ENCODE results near the gene ABHD16A. TPM values are rescaled to one million over a fixed set of nuclear protein-coding genes. Genes with fewer than 3 reads are reported as not detected.

ABHD16A gene
- total RNA-seq, 2 donors from 2014 or later, result 57.8 to 75.1 TPM

- no peaks in the 10 kb centered on the region for H3K9me3 ChIP-seq (ENCODE audit: control insufficient read depth, low read length, poor library complexity, severe bottlenecking)
- H3K36me3 Mint-ChIP-seq (ENCODE audit: low read depth), result peaks cover 8% of the 10 kb centered on the region
- H3K27me3 Mint-ChIP-seq, result no peaks in the 10 kb centered on the region
- ATAC-seq, result no peak
- no peak for DNase-seq
- peaks cover 62% of the 10 kb centered on the region for H3K4me1 Mint-ChIP-seq
- H3K4me3 Mint-ChIP-seq, result peak overlapping the region; percentile 99
- H3K27ac Mint-ChIP-seq, result peak overlapping the region; percentile 96
Measured at GRCh38 chr6:31737315-31737990, 34.3 kb upstream of the ABHD16A start.

- Mint-ChIP-seq H3K4me3 (peak overlapping the region; percentile 99), H3K4me1 (peaks cover 62% of the 10 kb centered on the region), H3K36me3 (ENCODE audit: low read depth) (peaks cover 8% of the 10 kb centered on the region), H3K27ac (peak overlapping the region; percentile 96), H3K27me3 (no peaks in the 10 kb centered on the region)
- no peak for ATAC-seq
- no peak for DNase-seq
- H3K9me3 ChIP-seq (ENCODE audit: control insufficient read depth, low read length, poor library complexity, severe bottlenecking), result no peaks in the 10 kb centered on the region
Measured at GRCh38 chr6:31736768-31737314, 33.7 kb upstream of the ABHD16A start.

GRCh38 chr6:31736021-31736767 lies 33.1 kb upstream of the ABHD16A start, which contains the start of gene CLIC1:
Gene CLIC1, minus strand, starts transcription at chr6:31736530. Its CDS starts 230 bp downstream, at chr6:31736300.
- peaks cover 62% of the 10 kb centered on the region for H3K4me1 Mint-ChIP-seq
- ATAC-seq (peak; percentile 16), DNase-seq (peak in 2 of 3 donors; percentile 62 to 65)
- peaks cover 8% of the 10 kb centered on the region for H3K36me3 Mint-ChIP-seq (ENCODE audit: low read depth)
- H3K27me3 Mint-ChIP-seq, result no peaks in the 10 kb centered on the region
- H3K4me3 Mint-ChIP-seq, result peak within 1 kb of the TSS; percentile 99
- H3K9me3 ChIP-seq (ENCODE audit: control insufficient read depth, low read length, poor library complexity, severe bottlenecking), result no peaks in the 10 kb centered on the region
- peak within 1 kb of the TSS; percentile 96 for H3K27ac Mint-ChIP-seq

GRCh38 chr6:31734821-31735406 lies 31.8 kb upstream of the ABHD16A start:
- Mint-ChIP-seq H3K4me1 (peaks cover 60% of the 10 kb centered on the region), H3K27ac (peak overlapping the region; percentile 96), H3K27me3 (no peaks in the 10 kb centered on the region), H3K36me3 (ENCODE audit: low read depth) (peaks cover 11% of the 10 kb centered on the region), H3K4me3 (peak overlapping the region; percentile 99)
- no peaks in the 10 kb centered on the region for H3K9me3 ChIP-seq (ENCODE audit: control insufficient read depth, low read length, poor library complexity, severe bottlenecking)
- ATAC-seq (peak; percentile 19), DNase-seq (peak in 1 of 3 donors; percentile 47)

GRCh38 chr6:31734247-31734820 lies 31.2 kb upstream of the ABHD16A start:
- Mint-ChIP-seq H3K27me3 (no peaks in the 10 kb centered on the region), H3K27ac (peak overlapping the region; percentile 96), H3K36me3 (ENCODE audit: low read depth) (peaks cover 11% of the 10 kb centered on the region), H3K4me3 (peak overlapping the region; percentile 99), H3K4me1 (peaks cover 57% of the 10 kb centered on the region)
- H3K9me3 ChIP-seq (ENCODE audit: control insufficient read depth, low read length, poor library complexity, severe bottlenecking), result no peaks in the 10 kb centered on the region
- ATAC-seq (no peak), DNase-seq (peak in 1 of 3 donors; percentile 31)

- ATAC-seq (no peak), DNase-seq (no peak)
- Mint-ChIP-seq H3K4me1 (peaks cover 55% of the 10 kb centered on the region), H3K27me3 (no peaks in the 10 kb centered on the region), H3K27ac (peak overlapping the region; percentile 96), H3K36me3 (ENCODE audit: low read depth) (peaks cover 11% of the 10 kb centered on the region), H3K4me3 (peak overlapping the region; percentile 99)
- no peaks in the 10 kb centered on the region for H3K9me3 ChIP-seq (ENCODE audit: control insufficient read depth, low read length, poor library complexity, severe bottlenecking)
Measured at GRCh38 chr6:31733734-31734133, 30.6 kb upstream of the ABHD16A start.

- Mint-ChIP-seq H3K4me3 (no peak overlapping the region), H3K27ac (no peak overlapping the region), H3K36me3 (ENCODE audit: low read depth) (peaks cover 11% of the 10 kb centered on the region), H3K4me1 (peaks cover 47% of the 10 kb centered on the region), H3K27me3 (no peaks in the 10 kb centered on the region)
- DNase-seq (no peak), ATAC-seq (no peak)
- no peaks in the 10 kb centered on the region for H3K9me3 ChIP-seq (ENCODE audit: control insufficient read depth, low read length, poor library complexity, severe bottlenecking)
Measured at GRCh38 chr6:31732029-31732428, 28.9 kb upstream of the ABHD16A start.

- Mint-ChIP-seq H3K27ac (peak overlapping the region; percentile 79), H3K4me1 (peaks cover 50% of the 10 kb centered on the region), H3K36me3 (ENCODE audit: low read depth) (peaks cover 9% of the 10 kb centered on the region), H3K4me3 (peak overlapping the region; percentile 96), H3K27me3 (no peaks in the 10 kb centered on the region)
- DNase-seq, result no peak
- no peaks in the 10 kb centered on the region for H3K9me3 ChIP-seq (ENCODE audit: control insufficient read depth, low read length, poor library complexity, severe bottlenecking)
- ATAC-seq, result no peak
Measured at GRCh38 chr6:31730631-31731086, 27.5 kb upstream of the ABHD16A start.

GRCh38 chr6:31729979-31730630 lies 27.0 kb upstream of the ABHD16A start:
- peak overlapping the region; percentile 79 for H3K27ac Mint-ChIP-seq
- H3K36me3 Mint-ChIP-seq (ENCODE audit: low read depth), result peaks cover 5% of the 10 kb centered on the region
- H3K9me3 ChIP-seq (ENCODE audit: control insufficient read depth, low read length, poor library complexity, severe bottlenecking), result no peaks in the 10 kb centered on the region
- DNase-seq, result peak; percentile 49 to 67 (median 62)
- H3K27me3 Mint-ChIP-seq, result no peaks in the 10 kb centered on the region
- H3K4me3 Mint-ChIP-seq, result peak overlapping the region; percentile 96
- peaks cover 47% of the 10 kb centered on the region for H3K4me1 Mint-ChIP-seq
- ATAC-seq, result peak; percentile 65

- peak overlapping the region; percentile 79 for H3K27ac Mint-ChIP-seq
- ATAC-seq (peak; percentile 79), DNase-seq (peak; percentile 68 to 72 (median 68))
- peaks cover 43% of the 10 kb centered on the region for H3K4me1 Mint-ChIP-seq
- H3K4me3 Mint-ChIP-seq, result peak overlapping the region; percentile 96
- peaks cover 5% of the 10 kb centered on the region for H3K36me3 Mint-ChIP-seq (ENCODE audit: low read depth)
- H3K9me3 ChIP-seq (ENCODE audit: control insufficient read depth, low read length, poor library complexity, severe bottlenecking), result no peaks in the 10 kb centered on the region
- H3K27me3 Mint-ChIP-seq, result no peaks in the 10 kb centered on the region
Measured at GRCh38 chr6:31729515-31729978, 26.4 kb upstream of the ABHD16A start.

- H3K4me1 Mint-ChIP-seq, result peaks cover 41% of the 10 kb centered on the region
- no peaks in the 10 kb centered on the region for H3K27me3 Mint-ChIP-seq
- H3K27ac Mint-ChIP-seq, result peak within 1 kb of the TSS; percentile 79
- H3K4me3 Mint-ChIP-seq, result peak within 1 kb of the TSS; percentile 96
- no peaks in the 10 kb centered on the region for H3K9me3 ChIP-seq (ENCODE audit: control insufficient read depth, low read length, poor library complexity, severe bottlenecking)
- ATAC-seq (peak; percentile 17), DNase-seq (no peak)
- H3K36me3 Mint-ChIP-seq (ENCODE audit: low read depth), result peaks cover 5% of the 10 kb centered on the region
Measured at GRCh38 chr6:31728767-31729514, 25.8 kb upstream of the ABHD16A start, which contains the start of gene DDAH2. Gene DDAH2, minus strand, starts transcription at chr6:31729299. Its CDS starts 138 bp downstream, at chr6:31729161.

All from T-helper 17 cell (primary cell).